HG03378 (cell line): Measurements from ENCODE around the gene TFF2.

ENCODE experiments used
- ATAC-seq: cut with Tn5 transposase; IDR thresholded peaks from one replicate; pipeline ENCODE4 v1.9.1; 2021; ENCODE audit warnings: mild to moderate bottlenecking, moderate library complexity; ENCODE audit not compliant: unreplicated experiment

TFF2 gene

DNA sequence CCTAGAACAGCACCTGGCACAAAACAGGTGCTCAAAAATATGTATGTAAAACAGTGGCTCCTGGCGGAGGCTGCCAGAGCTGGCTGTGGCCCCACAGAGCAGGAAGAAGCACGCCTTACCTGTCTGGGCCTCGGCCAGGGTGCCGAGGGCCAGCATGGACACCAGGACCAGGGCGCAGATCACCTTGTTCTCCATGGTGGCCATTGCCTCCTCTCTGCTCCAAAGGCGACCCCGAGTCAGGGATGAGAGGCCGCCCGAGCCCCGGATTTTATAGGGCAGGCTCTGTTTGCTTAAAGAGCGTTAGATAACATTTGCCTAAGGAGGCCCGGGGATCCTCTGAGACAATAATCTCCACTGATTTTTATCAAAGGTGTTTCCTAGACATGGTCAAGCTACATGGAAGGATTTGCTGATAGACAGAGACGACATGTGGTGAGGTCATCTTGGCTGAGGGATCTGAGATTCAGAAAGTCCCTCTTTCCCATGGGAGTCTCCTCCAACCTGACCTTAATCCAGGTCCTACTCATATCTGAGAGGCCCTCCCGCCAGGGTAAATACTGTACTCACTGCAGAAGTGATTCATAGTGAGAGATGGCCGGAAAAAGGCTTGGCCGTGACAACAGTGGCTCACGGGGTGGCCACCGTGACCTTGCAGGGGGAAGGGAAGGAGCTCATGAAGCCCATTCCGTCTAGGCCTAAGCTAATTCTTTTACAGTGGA lies 15.7 kb upstream of the TFF2 start, which contains the start of gene TFF1:
TSS of gene TFF1 (minus strand) at position 244 of the 719 bp plus-strand sequence. CDS start at position 204, 40 bp downstream.
- no peak for ATAC-seq

DNA sequence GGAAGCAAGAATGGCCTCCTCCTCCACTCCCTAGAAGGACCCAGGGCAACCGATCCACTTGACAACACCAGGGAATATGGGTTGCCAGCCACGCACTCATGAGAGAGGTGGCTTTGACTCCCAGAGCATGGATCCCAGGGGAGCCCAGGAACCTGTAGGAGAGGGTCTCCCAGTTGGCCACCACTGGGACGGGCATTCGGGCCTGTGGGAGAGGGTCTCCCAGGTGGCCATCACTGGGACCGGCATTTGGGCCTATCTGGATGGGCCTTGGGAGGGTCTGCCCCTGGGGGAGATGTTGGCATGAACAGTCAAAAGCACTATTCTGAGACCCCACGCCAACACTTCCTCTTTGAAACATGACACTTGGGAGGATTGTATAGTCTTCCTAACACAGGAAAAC lies 15.0 kb upstream of the TFF2 start:
- no peak for ATAC-seq

DNA sequence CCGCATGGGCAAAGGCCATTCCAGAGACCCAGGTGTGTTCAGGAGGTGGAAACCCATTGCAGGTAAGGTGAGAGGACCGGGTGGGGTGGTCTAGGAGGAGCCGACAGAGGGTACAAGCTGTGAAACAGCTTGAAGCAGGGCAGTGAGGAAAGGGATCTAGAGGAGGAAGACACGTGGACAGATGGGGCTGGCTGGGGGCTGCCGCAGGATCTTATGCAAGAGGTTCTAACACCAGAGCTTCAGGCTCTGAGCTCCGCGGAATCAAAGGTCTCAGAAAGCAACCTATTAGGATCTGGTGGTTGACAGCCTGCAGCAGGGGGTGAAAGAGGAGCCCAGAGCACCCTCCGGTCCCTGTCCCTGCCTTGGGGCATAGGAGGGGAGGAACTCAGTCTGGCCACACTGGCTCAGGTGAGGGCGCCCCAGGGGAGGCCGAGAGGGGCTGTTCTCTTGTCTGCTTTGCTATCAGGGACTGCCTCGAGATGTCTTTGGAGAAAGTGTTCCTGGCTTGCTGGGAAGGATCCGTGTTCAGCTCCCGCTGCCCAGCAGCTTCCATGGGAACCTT lies 13.6 kb upstream of the TFF2 start:
- no peak for ATAC-seq

DNA sequence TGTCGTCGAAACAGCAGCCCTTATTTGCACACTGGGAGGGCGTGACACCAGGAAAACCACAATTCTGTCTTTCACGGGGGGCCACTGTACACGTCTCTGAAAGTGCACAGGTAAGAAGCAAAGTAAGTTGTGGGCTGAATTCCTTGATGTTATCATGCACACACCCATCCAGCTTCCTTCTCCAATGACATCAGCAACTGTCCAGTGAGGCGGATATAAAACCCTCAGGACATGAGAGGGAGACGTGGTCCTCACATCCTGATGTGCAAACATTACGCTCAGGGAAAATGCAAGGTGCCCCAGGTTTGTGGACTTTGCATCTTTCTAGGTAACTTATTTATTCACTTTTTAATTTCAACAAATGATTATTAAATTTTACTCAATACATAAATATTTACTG lies 12.5 kb upstream of the TFF2 start:
- no peak for ATAC-seq

DNA sequence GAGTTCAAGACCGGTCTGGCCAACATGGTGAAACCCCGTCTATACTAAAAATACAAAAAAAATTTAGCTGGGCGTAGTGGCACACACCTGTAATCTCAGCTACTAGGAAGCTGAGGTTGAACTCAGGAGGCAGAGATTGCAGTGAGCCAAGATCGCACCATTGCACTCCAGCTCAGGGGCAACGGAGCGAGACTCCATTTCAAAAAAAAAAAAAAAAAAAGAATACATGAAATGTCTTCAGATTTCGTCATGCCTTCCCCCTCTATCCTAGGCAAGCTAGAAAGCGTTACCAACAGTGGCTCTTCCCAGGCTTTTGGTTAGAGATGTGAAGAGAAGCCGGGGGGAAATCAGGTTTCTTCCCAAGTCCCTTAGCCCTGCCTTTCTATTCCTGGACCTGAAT lies 11.9 kb upstream of the TFF2 start:
- no peak for ATAC-seq

DNA sequence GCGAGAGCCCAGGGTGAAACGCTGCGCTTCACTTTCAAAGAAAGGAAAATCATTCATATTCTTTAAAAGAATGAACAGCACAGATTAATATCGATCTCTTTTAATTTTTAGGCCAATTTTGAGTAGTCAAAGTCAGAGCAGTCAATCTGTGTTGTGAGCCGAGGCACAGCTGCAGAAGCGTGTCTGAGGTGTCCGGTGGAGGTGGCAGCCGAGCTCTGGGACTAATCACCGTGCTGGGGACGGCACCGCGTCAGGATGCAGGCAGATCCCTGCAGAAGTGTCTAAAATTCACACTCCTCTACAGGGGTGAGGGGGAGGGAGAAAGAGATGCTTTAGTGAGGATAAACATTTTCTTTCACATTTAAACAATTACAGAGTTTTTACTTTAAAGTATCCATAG lies 11.4 kb upstream of the TFF2 start:
- ATAC-seq = no peak

DNA sequence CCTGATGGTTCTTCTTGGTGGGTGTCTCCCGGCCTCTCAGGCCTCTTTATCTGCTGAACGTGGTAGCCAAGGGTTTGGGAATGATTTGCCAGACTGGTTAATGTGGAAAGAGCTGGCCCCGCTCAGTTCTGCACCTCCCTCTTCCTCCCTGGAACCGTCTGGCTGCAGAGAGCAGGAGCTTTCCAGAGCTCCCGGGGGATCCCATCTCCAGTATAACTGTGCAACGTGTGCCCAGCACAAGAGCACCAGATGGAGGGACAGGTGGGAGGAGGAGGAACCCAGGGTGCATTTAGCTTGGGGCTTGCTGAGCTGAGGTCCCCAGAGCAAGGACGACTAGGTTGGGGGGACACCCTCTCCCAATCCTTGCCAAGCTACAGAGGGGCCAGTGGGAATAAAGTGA lies 10.5 kb upstream of the TFF2 start:
- ATAC-seq = no peak

DNA sequence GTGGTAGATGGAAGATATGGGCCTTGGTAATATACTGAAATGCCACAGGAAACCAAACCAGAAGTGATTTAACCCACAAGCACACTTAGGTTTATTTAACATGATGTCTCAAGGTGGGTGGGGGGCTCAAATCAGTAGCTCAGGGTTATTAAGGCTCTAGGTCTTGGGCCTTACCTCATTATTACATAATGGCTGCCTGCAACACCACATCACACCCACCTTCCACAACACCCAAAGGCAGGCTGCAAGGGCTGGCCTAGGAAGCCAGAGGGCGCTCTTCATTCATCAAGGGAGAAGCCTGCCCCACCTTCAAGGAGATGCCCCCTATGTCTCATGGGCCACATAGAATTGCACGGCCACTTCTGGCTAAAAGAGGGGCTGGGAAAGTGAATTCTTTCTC lies 9.5 kb upstream of the TFF2 start:
- no peak for ATAC-seq

DNA sequence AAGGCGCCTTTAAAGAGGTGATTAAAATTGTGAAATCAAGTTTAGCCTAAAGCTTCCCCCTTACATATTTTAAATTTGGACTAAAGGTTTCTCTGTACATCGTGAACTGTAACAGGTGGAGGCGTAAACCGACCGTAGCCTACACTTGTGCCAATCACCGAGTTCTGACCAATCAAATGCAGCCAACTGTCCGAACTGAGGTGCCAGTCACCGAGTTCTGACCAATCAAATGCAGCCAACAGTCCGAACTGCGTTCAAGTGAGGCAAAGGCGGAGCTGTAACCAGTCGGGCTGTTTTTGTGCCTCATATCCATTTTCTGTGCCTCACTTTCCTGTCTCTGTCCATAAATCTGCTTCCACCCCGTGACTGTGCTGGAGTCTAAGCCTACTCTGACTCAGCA lies 8.1 kb upstream of the TFF2 start:
- ATAC-seq = no peak

DNA sequence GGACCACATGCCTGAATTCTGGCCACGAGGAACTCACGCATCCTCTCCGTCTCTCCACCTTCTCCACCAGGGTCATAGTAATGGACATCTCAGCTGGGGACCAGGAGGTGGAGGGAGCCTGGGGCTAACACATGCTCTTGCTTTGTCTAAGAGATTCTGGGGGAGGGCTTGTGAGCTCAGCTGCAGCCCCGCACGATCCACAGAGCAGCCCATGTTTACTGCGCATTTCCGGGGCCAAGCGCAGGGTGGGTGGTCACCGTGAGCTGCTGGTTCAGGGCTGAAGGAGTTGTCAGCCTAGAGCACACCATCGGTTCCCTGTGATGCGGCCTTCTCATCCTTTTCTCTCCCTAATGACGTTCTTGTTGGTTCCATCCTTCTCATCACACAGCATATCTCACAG lies 7.5 kb upstream of the TFF2 start:
- no peak for ATAC-seq

DNA sequence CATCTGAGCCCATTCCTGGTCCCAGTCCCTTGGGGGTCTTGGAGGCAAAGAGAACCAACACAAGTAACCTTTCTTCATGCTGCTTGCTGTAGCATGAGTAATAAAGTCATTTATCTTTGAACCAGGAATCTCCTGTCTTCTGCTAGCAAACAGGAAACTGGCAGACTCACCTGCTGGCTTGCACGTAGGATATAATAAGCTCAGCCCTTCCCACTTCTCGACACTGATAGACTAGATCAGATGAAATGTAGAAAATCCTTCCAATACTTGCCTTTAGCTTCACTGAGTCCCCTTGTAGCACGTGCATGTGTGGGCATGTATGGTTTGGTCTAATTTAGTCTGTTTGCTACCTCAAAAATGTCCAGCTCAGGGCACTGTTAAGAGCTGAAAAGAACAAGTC lies 6.5 kb upstream of the TFF2 start:
- ATAC-seq = no peak

DNA sequence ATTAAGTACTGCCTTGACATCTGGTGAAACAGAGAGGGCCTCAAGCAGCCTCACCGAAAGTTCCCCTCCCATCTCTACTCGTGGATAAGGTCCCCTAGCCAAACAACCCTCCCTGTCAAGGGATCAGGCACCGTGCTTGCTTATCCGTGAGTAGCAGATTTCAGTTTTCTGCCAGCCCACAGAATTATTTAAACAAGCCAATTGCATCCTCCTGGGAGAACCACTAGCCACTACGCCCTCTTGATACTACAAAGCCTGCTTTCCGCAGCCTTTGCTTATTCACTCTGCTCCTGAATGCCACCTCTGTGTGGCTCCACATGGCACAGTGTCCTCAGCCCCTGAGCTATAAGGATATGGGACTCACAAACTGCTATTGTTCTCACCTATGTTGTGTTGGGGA lies 5.9 kb upstream of the TFF2 start:
- ATAC-seq = no peak

DNA sequence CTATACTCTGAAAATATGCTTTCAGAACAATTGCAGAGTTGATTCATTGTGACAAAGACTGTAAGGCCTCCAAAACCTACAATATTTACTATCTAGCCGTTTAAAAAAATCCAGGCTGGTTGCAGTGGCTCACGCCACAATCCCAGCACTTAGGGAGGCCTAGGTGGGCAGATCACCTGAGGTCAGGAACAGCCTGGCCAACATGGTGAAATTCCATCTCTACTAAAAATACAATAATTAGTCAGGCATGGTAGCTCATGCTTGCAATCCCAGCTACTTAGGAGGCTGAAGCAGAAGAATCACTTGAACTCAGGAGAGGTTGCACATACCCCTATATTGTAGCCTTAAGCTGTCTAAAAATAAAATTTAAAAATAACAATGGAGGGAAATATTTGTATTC lies 5.3 kb upstream of the TFF2 start:
- ATAC-seq = no peak

DNA sequence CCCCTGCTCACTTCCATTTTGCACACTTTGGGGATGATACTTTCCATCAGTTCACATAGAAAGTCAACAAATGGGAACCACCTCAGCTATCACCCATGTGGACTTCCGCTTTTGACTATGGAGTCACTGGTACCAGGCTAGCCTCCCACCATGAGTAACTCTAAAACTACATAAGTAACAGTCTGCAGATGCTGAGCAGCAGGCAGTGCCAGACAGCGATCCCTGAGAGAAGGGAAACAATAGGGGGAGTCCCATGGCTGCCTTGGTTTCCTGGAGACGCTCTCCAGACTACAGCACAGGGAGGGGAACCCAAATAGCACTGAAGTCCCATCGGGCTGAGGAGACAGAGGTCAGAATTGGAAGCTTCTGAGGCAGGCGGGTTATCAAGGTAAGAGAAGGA lies 2.8 kb upstream of the TFF2 start:
- ATAC-seq = no peak

DNA sequence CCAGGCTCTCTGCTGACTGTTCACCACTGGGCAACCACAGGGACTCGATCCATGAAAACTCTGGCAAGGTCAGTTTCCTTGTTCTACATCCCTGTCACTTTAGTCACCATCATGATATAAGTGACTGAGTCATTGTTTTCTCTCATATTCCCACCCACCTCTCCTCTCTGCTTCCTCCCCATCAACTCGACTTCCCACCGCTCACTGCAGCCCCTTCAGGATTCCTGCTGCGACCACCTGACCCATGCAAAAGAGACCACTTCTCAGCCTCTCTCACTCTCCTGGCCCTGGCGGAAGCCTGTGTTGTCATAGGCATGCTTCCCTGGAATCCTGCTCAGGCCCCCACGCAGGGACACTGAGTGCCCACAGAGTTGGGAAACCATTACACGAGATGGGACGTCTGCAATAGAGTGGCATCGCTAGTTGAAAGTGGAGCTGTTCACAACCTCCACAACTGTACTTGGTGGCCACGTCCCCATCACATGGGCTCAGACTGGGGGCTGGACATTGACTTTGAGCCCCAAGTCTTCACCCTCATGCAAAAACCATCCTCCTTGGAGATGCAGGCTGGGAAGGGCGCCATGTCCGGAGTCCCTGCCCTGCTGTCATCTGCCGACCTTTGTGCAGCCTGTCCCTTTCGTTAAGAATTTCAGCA lies 1.8 kb upstream of the TFF2 start:
- no peak for ATAC-seq

DNA sequence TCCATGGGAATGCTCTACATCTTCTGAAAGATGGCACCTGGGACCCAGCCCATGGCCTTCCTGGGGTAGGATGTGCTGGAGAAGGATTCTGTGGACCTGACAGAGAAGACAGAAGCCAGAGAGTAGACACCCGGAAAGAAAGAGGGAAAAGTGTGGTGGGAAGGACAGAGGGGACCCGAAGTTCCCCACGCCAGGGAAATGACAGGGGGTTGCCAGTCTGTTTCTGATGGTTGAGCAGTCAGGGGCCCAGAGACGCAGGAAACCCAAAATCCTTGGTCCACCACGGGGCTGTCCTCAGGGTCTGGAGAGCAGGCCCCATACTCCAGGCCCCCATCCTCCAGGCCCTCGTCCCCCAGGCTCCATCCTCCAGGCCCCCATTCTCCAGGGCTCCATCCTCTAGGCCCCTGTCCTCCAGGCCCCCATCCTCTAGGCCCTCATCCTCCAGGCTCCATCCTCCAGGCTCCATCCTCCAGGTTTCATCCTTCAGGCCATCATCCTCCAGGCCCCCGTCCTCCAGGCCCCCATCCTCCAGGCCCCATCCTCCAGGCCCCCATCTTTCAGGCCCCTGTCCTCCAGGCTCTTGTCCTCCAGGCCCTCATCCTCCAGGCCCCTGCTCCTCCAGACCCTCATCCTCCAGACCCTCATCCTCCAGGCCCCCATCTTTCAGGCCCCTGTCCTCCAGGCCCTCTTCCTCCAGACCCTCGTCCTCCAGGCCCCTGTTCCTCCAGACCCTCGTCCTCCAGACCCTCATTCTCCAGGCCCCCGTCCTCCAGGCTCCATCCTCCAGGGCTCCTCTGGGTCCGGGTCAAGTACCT lies 1.0 kb upstream of the TFF2 start:
- no peak for ATAC-seq

DNA sequence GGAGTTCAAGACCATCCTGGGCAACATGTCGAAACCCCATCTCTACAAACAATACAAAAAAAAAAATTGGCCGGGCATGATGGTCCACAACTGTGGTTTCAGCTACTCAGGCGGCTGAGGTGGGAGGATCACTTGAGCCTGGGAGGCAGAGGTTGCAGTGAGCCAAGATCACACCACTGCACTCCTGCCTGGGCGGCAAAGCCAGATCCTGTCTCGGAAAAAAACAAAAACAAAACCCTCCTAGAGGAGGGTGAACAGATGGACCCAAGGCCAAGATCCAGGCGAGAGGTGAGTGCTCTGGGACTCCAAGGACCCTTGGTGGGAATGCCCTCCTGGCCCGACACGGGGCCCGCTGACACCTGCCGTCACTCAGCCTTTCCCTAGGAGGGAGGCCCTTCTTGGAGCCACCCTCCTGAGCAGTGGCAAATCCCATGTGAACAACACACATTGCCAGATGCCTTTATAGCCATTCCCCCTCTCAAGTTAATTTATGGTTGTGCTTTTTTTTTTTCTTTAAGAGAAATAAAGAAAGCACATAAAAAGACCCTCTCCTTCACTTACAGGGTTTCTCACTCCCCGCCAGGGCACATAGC lies 380 bp downstream of the TFF2 start:
- no peak for ATAC-seq

DNA sequence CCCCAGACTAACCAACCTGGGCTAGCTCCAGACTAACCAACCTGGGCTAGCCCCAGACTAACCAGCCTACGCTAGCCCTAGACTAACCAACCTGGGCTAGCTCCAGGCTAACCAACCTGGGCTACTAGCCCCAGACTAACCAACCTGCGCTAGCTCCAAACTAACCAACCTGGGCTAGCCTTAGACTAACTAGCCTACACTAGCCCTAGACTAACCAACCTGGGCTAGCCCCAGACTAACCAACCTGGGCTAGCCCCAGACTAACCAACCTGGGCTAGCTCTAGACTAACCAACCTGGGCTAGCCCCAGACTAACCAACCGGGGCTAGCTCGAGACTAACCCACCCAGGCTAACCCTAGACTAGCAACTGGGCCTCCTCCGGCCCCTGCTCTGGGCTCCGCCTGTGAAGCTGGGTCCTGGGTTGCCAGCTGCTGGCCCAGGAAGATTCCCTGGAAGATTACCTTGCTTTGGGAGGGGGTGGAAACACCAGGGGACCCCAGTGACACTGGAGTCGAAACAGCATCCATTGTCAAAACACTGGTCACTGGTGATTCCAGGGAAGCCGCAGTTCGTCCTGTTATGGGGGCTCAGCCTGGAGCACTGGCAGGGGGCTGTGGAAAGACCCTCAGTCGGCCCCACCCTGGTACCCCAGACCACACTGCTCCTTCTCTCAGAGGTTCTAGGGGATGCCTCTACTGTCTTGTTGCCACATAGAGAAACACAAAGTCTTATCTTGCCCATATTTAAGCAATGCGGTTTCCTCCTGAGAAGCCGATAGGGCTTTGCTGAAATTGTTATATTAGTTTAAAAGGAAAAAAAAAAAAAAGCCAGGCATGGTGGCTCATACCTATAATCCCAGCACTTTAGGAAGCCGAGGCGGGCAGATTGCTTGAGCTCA lies 1.1 kb downstream of the TFF2 start:
- ATAC-seq = no peak

DNA sequence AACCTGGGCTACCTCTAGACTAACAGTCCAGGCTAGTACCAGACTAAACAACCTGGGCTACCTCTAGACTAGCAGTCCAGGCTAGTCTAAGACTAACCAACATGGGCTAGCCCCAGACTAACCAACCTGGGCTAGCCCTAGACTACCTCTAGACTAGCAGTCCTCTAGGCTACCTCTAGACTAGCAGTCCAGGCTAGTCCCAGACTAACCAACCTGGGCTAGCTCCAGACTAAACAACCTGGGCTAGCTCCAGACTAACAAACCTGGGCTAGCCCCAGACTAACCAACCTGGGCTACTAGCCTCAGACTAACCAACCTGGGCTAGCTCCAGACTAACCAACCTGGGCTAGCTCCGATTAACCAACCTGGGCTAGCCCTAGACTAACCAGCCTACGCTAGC lies 2.0 kb downstream of the TFF2 start:
- ATAC-seq = no peak

DNA sequence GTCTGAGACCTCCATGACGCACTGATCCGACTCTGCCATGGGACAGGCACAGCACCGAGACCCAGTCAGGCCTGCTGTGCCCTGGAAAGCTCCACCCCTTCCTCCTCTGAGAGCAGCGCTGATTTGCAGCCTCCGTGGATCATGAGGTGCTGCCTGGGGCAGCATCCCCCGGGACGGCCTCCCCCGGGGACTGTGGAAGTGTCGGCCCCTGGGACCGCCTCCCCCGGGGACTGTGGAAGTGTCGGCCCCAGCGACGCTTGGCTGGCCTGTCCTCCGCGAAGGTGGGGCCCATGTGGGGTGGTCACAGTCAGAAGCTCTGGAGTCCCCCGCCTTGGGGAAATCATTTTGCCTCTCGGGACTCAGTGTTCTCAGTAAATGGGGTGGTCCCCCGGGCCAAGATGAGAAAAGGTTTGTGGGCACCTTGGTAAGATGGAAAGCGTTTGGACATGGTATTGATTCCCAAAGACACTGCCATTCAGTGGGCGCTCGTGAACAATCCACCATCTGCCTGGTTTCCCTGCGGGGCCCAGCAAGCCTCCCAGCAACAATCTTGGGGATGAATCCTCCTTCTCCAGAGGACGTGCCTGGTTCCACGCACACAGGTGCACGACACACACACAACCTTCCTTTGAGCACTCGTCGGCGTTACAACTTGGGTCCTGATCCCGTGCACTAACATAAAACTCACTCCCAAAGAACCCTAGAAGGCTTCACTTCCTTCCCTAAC lies 3.0 kb downstream of the TFF2 start:
- no peak for ATAC-seq
